EL (cell line): ENCODE data around the gene EXOC6B.

Experiments
- DNase-seq: peaks from one replicate; pipeline ENCODE4 v3.0.0-alpha.2; 2016

EXOC6B gene

DNA sequence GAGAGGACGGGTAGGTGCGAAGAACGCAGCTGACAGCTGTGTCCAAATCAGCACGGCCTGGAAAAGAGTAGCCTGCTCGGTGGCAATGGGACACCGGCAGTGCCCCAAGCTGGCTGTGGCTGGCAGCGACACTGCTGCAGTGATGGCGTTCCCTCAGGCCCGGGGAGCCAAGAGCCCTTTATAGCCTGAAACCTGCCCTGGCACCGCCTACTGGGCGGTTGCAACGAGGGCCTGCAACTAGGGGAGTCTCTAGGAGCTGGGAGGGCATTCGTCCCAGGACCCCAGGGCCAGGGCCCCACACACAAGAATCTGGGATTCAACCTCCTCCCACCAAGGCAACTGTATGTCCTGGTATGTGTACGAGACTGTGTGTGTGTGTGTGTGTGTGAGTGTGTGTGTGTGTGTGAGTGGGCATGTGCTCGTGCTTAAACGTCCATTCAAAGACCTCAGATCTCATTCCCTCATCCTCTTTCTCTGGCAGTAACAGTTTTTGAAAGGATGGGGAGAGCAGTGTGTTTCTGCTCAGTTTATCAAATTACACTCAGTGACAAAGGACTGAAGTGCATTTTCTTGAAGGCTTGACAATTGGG lies 671.4 kb downstream of the EXOC6B start:
- DNase-seq: no peak

DNA sequence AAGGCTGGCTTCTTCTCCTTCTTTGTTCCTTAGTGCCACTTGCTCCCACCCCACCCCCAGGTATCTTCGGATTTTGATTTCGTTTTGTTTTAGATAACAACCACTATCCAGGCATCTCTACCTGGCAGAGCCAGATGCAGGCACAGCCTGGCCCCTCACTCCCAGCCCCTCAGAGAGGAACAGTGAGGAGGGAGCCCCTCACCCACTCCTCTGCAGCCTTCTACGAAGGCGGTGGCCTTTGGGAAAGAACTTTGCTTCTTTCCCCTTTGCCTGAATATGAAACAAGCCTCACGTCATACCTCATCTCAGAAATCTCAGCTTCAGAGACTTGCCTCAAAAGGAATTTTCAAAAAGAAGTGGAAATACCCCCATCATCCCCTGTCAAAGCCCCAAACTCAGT lies 671.9 kb downstream of the EXOC6B start:
- no peak for DNase-seq

DNA sequence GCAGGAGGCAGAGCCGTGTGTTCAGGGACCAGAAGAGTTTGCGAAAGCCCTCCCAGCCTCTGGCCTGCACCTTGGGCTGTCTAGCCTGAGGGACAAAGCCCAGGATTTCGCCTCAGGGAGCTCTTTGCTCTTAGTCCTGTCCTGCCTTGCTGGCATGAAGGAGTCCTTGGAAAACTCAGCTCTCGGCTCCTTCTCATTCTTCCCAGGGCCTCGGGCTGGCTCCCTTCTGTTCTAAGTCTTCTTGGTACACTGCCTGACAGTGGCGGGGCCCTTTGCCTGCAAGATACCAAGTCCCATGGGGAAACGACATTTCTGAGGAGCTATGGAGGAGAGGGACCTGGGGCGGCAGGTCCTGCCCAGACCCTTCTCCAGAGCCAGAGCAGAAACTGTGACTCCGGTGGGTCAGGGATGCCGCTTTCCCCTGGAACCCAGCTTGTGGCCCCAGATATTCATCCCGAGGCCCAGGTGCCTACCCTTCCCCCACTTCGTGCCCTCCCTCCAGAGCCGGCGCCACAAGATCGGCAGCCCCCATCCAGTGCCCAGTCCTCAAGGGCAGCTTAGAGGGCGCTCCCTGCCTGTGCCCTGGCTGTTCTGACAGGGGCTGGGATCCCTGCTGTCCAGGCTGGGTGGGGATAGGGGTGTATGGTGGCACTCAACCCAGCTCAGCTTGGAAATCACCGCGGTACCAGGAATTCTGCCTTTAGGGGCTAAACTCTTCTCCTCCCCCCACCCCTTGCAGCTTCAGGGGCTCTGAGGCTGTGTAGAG lies 672.6 kb downstream of the EXOC6B start:
- DNase-seq: no peak

DNA sequence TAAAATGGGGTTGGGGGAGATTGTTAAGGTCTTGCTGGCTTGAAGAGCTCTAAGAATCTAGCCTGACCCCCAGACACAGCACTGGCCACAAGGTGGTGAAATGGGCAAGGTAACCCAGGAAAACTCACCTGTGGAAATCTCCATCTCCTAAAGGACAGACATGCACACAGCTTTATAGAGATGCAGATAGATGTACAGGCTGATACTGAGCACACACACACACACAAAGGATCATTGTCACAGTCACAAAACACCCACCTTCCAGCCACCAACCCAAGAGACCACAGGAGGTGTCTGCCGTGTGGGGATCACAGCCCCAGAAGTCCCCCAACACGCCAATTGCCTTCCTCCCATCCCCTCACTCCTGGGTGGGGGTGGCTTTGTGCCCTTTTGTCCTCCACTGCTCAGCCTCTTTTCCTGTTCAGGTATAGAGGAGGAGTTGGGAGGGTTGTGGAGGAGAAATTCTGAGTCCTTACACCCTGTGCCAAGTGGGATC lies 674.9 kb downstream of the EXOC6B start:
- DNase-seq: no peak

DNA sequence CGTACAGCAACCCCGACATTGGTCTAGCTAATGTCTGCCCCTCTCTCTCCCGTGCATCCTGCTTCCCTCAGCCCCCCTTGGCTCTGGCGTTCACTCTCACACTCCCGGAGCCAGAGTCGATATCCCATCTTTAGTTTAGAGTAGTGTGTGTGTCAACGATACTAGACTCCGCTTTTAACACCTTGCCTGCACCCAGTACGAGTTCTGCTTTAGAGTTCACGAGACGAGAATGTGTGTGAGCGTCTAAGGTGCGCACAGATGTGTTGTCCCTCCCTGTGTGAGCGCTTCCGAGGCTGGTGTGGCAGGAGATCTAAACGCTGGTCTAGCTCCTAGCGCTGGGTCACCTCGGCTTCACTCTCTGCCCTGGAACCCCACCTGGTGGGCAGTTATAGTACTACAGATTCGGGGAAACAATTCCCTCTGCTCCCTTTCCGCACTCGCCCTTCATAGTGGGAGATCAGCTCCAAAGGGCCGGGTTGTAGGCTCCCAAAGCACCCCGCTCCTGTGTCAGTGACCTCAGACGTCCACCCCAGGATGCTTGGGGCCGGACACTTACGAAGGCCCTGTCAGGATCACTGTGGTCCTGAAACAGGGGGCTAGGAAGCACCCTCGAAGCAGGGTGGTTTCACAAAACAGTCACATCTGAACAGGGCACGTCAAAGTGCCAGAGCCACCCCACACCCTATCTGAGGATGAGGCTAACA lies 675.5 kb downstream of the EXOC6B start:
- peak; percentile 78 for DNase-seq

DNA sequence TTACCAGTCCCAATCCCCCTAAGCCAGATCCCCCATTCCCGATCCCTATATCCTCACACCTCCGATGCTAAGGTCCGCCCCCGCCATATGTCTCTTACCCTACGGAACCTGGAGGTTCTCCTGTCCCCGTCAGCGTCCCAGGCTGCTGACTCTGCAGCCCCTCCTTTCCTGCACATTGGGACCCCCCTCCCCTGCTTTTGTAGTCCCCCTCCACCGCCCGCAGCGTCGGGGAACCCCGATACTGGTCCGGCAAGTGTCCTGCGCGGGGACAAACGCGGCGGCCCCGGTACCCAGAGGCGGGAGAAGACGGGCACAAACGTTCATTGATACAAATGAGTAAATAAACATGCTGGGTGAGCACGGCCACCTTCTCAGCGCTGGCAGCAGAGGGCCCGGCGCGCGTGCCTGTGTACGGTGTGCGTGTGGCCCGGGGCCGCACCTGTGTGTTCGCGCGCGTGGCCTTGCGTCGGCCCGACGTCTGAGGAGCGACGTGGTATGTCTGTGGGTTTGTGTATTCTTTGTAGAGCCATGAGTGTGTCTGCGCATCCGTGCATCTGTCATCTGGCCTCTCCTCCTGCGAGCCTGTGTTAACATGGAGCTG lies 676.2 kb downstream of the EXOC6B start:
- no peak for DNase-seq

DNA sequence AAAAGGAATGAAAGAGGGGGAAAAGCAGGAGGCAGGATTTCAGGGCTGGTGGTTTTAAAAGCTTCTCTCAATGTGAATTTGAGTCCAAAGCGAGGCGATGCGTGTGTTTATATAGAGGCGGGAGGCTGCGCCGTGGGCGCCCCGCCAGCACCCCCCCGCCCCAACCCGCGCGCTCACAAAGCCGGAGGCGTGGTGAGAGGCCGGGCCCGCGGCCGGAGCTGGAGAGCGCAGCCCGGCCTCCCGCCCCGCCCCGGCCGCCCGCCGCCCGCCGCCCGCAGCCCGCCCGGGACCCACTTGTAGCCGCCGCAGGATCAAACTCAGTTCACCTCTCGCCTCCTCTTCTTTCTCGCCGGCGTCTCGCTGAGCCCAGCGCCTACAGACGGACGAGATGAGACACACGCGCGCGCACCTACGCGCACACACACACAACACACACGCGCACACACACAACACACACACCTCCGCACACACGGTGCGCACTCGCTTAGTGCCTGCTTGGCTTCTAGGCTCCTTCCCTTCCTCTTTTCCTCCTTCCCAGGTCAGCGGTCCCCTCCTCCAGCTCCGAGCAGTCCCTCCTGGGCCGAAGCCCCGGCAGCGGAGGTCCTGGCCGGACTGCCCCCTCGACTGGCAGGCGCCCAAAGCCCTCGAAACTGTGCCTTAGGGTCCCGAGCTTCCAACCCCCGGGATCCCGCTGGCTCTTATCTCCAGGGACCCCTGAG lies 676.8 kb downstream of the EXOC6B start:
- peak; percentile 39 for DNase-seq

DNA sequence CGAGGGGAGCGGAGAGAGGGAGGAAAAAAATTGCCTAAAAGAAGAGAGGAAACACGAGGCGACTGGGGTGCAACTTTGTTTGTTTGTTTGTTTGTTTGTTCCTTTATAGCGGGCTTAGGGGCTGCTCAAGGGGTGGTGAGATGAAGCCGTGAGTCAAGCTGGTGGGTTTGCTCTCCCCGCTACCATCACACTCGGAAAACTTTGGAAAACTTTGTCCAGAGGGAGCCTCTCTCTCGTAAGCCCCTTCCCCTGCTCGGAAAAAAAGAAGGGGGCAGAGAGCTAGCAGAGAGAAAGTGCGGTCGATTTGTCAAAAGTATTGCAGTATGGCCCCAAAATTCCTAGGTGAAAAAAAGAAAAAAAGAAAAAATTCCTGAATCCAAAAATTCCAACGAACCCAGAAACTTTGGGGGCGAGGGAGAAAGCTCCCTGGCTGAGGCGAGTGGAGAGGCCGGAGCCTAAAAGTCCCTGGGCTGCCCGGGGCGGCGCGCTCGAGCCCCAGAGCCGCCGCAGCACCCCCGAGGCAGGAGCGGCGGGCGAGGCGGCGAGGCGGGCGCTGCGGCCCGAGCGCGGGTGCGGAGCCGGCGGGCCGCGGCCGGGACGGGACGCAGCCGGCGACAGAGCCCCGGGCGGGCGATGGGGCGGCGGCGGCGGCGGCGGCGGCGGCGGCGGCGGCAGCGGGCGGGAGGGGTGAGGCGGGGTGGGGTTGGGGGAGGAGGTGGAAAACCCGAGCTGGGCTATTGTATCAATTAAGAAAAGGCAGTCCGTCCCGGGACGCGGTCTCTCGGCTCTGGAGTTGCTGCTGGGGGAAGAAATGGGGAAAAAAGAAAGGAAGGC lies 677.6 kb downstream of the EXOC6B start:
- DNase-seq: no peak

DNA sequence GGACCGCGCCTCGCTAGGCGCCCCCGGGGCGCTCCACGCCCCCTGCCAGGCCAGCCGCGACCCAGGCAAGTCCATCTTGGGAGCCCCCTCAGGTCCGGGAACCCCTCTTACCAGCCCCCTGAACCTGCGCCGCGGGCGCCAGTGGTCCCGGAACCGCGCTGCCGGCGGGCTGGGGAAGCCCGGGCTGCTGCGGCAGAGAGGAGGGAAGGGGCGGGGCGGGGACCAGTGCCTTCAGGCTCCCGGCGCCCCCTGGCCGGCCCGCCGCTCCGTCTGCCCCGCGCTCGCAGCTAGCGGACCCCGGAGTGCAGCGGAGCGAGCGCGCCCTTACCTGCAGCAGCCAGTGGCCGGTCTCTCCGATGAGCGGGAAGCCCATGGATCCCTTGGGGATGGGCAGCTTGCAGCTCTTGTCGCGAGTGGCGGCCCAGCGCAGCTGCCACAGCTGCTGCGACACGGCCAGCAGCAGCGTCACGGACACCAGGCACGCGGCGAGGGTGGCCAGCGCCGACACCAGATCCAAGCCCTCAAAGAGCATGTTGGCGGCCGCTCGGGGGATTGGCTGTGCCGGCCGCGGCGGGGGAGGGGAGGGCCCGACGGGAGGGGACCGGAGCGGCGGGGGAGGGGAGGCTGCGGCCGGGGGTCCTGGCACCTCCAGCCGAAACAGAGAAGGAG lies 678.4 kb downstream of the EXOC6B start, which contains the start of gene CYP26B1:
Gene CYP26B1 (minus strand): TSS at position 560 of the 669 bp plus-strand sequence. CDS start 28 bp downstream, at position 532.
- no peak for DNase-seq

DNA sequence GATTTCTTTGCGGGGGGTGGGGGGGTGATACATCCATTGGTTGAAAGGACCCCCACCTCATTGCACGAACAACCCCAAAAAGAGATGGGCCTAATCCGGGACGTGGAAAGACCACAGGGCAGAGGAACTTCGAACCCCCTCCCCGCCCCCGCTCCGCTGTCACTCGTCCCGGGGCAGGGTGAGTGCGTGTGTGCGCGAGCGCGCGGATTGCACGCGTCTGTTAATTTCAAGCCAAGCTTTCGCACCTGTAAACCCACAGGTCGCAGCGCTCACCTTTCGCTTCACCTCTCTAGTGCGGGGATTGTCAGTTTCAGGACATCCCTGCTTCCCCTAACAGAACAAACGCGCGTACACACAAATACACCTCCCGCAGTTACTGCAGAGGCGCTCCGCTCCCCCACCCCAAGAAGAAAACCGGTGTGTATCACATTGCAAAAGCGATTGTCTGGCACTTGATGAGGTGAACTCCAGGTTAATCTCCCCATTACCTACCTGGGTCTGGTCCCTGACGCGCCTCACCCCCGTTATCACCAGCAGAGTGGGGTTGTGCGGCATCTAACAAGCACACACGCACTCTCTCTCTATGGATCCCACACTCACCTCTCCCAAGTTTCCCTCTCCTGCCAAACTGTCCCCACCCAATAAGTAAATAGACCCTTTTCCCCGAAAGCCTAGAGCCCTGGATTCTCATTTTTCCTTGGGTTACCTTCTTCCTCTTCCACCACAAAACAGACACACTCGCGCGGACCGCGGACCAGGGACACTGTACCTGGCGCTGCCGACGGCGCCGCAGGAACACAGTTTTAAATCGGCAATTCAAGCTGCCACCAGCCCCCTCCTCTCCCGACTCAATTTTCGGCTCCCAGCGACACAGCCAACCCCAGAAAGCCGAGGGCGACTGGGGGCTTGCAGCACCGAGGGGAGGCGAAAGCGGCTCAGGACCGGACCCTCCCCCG lies 679.2 kb downstream of the EXOC6B start:
- DNase-seq: no peak

DNA sequence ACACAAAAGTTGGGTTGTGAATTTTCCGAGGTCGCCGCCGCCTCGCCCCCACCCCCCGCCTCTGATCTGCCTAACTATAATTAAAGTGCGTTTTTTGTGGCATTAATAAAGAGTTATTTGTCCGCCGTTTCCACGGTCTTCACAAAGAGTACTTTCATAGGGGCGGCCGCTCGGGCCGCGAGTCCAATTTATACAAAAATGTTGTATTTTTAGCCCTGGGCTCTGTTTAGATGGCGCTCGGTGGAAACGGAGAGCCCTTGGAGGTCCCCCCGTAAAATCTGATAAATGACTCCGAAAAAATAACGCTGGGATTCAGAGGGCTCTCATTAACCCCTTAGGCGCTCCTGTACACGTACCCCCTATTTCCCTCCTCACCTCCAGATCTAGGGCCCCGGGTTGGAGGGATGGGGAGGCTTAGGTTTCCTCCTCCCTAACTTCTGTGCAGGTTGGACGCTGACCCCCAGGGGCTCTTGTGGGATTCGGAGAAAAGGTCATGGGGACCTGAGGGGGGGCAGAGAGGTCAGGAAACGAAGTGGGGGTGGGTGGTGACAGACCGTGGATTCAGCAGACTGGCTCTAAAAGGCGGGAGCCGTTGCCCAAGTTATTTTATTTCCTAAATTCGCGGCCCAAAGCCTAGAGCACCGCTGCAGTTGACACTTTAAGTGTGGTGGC lies 680.0 kb downstream of the EXOC6B start:
- no peak for DNase-seq

DNA sequence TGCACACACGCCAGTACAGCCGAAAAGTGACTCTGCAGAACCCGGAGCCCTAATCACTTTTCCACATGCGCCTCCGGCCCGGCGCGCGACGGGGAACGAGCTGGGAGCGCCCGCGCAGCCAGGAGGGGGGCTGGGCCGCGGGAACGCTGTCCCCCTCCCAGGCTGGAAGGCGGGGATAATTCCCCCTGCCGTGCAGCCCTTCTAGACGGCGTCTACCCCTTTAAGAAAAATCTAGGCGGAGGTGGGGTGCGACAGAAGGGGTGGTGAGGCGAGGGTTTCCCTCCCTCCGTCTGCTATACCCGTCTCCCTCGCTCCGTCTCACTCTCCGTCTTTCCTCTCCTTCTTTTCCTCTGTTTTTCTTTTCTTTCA lies 680.6 kb downstream of the EXOC6B start:
- no peak for DNase-seq

DNA sequence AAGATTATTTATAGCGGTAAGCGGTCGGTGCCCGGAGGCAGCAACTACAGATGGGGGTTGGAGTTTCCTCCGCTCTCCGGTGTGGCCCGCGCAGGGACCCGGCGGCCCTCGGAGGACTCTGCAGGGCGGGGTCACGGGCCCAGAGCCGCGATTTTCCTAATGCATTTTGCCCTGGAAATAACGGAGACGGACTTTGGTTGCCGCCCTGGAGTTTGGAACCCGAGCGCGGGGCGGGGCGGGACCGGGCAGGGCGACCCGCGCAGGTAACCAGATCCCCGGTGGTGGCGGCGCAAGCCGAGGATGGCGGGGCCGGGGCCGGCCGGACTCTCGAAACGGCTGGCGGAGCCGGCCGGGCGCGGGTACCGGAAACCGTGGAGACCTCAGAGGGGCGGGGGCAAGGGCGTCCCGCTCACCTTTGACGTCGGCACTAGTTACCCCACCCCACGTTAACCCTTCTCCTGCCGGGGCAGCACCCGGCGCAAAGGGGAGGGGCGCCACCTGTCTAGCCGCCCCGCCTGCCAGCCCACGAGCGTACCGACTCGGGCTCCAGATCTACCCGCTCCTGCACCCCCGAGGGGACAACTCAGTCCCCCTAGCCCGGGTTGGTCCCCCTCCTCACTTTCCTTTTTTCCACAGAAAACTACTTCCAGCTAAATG lies 681.1 kb downstream of the EXOC6B start:
- DNase-seq: no peak

DNA sequence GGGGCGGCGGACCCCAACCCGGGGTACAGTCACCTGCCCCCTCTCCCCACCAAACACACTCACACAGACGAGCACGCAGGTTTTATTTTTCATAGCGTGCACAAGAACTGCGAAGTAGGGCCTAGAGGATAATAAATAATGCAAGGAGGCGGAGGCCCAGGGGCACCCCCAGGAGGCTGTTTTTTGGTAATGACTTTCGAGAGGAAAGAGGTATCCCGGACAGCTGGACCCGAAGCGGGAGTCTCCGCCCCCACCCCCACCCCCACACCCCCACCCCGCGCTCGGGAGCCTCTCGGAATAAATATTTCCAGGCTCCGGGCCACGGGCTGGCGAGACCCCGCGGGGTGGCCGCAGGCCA lies 681.6 kb downstream of the EXOC6B start:
- DNase-seq: no peak

DNA sequence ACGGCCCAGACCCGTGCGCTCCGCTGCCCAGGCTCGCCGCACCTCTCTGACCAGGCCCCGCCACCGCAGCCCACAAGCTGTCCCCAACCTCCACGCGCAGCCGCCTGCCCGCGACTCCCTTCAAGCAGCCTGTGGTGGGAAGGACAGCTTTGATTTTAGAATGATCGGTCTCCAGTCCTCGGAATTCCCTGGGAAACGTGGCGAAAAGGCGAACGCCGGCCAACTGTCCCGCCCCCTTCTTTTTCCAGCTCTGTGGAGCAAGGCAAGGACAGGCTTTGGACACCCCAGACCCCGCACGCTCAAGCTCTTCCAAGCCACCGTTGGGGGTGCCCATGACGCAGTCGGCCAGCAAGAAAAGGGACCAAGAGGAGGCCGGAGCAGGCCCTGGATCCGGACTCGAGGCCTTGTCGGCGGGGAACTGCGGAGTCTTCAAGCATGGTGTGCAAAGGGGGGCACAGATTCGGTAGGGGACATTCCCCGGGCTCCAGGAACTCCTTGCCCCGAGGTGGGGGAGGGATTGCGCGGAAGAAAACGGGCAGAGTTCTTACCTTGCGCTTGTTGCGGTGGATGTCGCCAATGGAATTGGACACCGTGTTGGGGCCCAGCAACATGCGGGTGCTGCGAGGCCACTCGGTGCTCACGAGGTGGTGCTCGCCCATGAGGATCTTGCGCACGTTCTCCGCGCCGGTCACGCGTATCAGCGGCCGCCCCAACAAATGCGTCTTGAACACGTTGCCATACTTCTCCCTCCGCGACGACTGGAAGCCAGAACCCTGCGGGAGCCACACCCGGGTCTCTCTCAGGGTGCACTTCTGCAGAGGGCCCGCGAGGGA lies 682.2 kb downstream of the EXOC6B start:
- DNase-seq: no peak

DNA sequence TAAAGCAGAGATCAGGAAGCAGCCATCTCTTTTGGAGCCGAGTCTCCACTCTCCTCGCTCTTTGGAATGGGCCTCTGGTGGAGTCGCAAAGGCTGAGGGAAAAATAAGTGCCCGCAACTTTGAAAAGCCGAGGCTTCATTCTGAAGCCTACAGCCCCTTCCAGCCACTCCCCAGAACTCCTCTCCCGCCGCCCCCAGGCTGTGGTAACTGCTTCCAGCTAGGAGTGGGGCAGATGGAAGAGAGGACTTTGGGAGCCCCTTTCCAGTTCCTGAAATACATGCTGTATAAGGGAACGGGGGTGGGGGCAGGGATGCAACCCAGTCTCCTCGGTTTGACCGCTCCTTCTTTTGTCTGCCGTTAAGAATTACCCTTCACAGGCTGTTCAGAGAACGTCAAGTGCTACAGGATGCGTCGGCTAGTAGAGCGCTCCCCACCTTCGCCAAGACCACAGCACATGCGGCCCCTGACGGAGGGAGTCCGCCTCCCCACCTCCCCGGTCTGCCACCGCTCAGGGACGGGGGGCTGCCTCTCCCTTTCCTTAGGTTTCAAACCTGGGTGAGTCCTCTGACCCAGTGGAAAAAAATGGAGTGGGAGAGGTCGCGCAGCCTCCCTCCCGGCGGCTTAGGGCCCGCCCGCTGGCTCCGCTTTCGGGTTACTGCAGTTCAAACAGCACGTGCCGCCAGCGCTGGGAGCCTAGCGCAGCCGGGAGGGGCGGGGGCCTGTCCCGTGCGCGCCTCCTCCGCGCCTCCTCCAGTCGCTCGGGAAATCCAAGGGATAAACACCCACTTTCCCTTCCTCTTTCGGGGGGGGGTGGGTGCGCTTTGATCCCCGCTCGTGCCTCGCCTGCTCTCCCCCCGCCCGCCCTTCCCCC lies 683.0 kb downstream of the EXOC6B start:
- no peak for DNase-seq

DNA sequence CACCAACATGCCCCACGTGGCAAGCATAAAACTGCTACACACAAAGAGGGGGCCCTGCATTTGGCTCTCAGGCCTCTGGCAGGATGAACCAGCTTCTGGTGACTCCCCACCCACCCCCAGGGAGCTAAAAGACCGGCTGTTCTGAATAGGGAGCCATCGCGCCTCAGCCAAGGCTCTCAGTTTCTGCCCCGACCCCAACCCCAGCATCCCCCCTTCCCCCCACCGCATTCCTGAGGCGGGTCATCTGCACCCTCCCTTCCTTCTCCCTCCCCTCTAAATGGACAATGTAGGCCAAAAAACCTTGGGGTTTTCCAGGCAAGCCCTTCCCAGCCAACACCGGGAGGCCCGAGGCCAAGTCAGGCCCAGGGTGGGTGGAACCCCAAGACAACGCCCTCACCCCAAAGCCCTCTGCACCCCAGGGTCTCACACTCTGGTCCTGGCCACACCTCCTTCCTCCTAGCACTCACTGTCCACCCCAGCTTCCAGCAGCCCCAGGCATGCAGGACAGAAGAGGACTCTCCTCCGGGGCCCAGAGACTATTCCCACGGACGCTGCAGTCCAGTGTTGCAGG lies 683.9 kb downstream of the EXOC6B start:
- DNase-seq: no peak
